ENCODE measurements around the gene MRAP2.
"Not testable (repeated sequence)": the region's sequence is repeated elsewhere in the genome, so short reads cannot be mapped to it uniquely, and the experiment has no call there.

DNA sequence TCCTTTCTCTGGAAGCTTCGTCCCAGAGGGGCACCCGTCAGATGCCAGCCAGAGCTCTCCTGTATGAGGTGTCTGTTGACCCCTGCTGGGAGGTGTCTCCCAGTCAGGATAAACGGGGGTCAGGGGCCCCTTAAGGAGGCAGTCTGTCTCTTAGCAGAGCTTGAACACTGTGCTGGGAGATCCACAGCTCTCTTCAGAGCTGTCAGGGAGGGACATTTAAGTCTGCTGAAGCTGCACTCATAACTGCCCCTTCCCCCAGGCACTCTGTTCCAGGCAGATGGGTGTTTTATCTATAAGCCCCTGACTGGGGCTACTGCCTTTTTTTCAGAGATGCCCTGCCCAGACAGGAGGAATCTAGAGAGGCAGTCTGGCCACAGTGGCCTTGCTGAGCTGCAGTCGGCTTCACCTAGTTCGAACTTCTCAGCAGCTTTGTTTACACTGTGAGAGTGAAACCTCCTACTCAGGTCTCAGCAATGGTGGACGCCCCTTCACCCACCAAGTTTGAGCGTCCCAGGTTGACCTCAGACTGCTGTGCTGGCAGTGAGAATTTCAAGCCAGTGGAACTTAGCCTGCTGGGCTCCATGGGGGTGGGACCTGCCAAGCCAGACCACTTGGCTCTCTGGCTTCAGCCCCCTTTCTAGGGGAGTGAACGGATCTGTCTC lies 81.5 kb downstream of the MRAP2 start:
- TF ChIP-seq, protein P1, sequence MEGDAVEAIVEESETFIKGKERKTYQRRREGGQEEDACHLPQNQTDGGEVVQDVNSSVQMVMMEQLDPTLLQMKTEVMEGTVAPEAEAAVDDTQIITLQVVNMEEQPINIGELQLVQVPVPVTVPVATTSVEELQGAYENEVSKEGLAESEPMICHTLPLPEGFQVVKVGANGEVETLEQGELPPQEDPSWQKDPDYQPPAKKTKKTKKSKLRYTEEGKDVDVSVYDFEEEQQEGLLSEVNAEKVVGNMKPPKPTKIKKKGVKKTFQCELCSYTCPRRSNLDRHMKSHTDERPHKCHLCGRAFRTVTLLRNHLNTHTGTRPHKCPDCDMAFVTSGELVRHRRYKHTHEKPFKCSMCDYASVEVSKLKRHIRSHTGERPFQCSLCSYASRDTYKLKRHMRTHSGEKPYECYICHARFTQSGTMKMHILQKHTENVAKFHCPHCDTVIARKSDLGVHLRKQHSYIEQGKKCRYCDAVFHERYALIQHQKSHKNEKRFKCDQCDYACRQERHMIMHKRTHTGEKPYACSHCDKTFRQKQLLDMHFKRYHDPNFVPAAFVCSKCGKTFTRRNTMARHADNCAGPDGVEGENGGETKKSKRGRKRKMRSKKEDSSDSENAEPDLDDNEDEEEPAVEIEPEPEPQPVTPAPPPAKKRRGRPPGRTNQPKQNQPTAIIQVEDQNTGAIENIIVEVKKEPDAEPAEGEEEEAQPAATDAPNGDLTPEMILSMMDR (conservative IDR thresholded peaks at IDR 0.05; ENCODE audit: low read depth, low read length), result not testable (repeated sequence)
- TF ChIP-seq EZH2 (IDR thresholded peaks at IDR 0.05; ENCODE audit: low read length, unreplicated experiment); EZH2phosphoT487 (IDR thresholded peaks at IDR 0.05; ENCODE audit: borderline replicate concordance, low read length): not testable (repeated sequence)

Measured in PC-3 (cell line).